GM12878 (cell line): ENCODE results near the gene FLOT1. TPM values are rescaled to one million over a fixed set of nuclear protein-coding genes. Genes with fewer than 3 reads are reported as not detected.

Source experiments
- BCL11A ChIP-seq: IDR thresholded peaks from 2 replicates; pipeline ENCODE4 v1.6.1; 2011; ENCODE audit warnings: low read depth, low read length
- CTCF ChIP-seq, 3 experiments: IDR thresholded peaks in 2 of 3; conservative IDR thresholded peaks in 1 of 3; 2 replicates each; pipeline ENCODE4 v1.5.1; 2011; ENCODE audit warnings: low read depth in 3 of 3, low read length in 3 of 3, mild to moderate bottlenecking in 3 of 3, control low read depth in 2 of 3, moderate library complexity in 2 of 3, inconsistent platforms in 1 of 3, mixed read lengths in 1 of 3; ENCODE audit not compliant: control insufficient read depth in 2 of 3, insufficient read depth in 1 of 3; ENCODE audit errors: extremely low read depth in 1 of 3
- FOS ChIP-seq: IDR thresholded peaks from 3 replicates; pipeline ENCODE4 v1.6.1; 2011; ENCODE audit warnings: borderline replicate concordance; ENCODE audit not compliant: insufficient read length; ENCODE audit errors: extremely low read depth
- IKZF2 ChIP-seq, 2 experiments: fragments of 450-650 bp; IDR thresholded peaks; 2 replicates each; pipeline ENCODE4 v1.6.1; 2017; ENCODE audit warnings: mild to moderate bottlenecking in 2 of 2, moderate library complexity in 2 of 2
- MTA2 ChIP-seq: fragments of 450-650 bp; IDR thresholded peaks from 2 replicates; pipeline ENCODE4 v1.6.1; 2016; ENCODE audit warnings: low read depth, mild to moderate bottlenecking, moderate library complexity
- NFIC ChIP-seq: IDR thresholded peaks from 2 replicates; pipeline ENCODE4 v1.6.1; 2012; ENCODE audit warnings: low read depth, mild to moderate bottlenecking, inconsistent platforms, low read length, moderate library complexity
- NFYB ChIP-seq: IDR thresholded peaks from 2 replicates; pipeline ENCODE4 v1.6.1; 2011; ENCODE audit warnings: low read depth, mild to moderate bottlenecking, low read length, improper control_type of control experiment, moderate library complexity; ENCODE audit not compliant: insufficient read depth
- NRF1 ChIP-seq: conservative IDR thresholded peaks from 2 replicates; pipeline ENCODE4 v1.6.1; 2011; ENCODE audit warnings: mild to moderate bottlenecking, low read depth, low read length, improper control_type of control experiment
- RAD51 ChIP-seq: fragments of 450-650 bp; IDR thresholded peaks from 2 replicates; pipeline ENCODE4 v1.6.1; 2016; ENCODE audit warnings: moderate library complexity, mild to moderate bottlenecking, inconsistent platforms
- SMC3 ChIP-seq: IDR thresholded peaks from 2 replicates; pipeline ENCODE4 v1.6.1; 2011; ENCODE audit warnings: low read length, improper control_type of control experiment, borderline replicate concordance
- SP1 ChIP-seq: IDR thresholded peaks from one replicate; pipeline ENCODE4 v1.6.1; 2011; ENCODE audit warnings: low read depth, low read length
- SUZ12 ChIP-seq: fragments of 200-600 bp; sonication (generic); IDR thresholded peaks from one replicate; pipeline ENCODE4 v1.6.1; 2018; ENCODE audit warnings: antibody characterized with exemption, mild to moderate bottlenecking; ENCODE audit not compliant: unreplicated experiment
- ZNF384 ChIP-seq: IDR thresholded peaks from 2 replicates; pipeline ENCODE4 v1.6.1; 2012; ENCODE audit warnings: low read depth, mild to moderate bottlenecking, low read length, improper control_type of control experiment, borderline replicate concordance
- ZSCAN29 ChIP-seq: fragments of 450-650 bp; IDR thresholded peaks from 2 replicates; pipeline ENCODE4 v1.6.1; 2017; ENCODE audit warnings: mild to moderate bottlenecking, moderate library complexity
- polyA plus RNA-seq, 11 experiments: library from polyadenylated mRNA; depleted of rRNA in 4 of 11; unstranded in 6 of 11; stranded (reverse) in 5 of 11; fragments of >200 nt; fragmentation: Nextera tagmentation in 4 of 11; fragmentation: Illumina TruSeq in 1 of 11; extraction: Ambion mirVana in 4 of 11; extraction: Trizol in 1 of 11; gene quantifications; 1 replicate in 1 of 11; 2 replicates in 10 of 11; pipeline versions ENCODE4 v1.2.1 to v1.2.3, GENCODE V29; 2011 to 2016; ENCODE audit warnings: inconsistent platforms in 2 of 11, missing spikeins in 2 of 11, low read depth in 1 of 11
- total RNA-seq, 4 experiments: library from RNA; depleted of rRNA in 3 of 4; stranded (reverse); fragments of >200 nt in 3 of 4; fragmentation: Illumina TruSeq in 1 of 4; extraction: Trizol in 1 of 4; gene quantifications; 2 replicates each; pipeline versions ENCODE4 v1.2.1 to v1.2.3, GENCODE V29; 2013 to 2021
- TF ChIP-seq, protein P1 (sequence below): fragments of 450-650 bp; IDR thresholded peaks from 2 replicates; pipeline ENCODE4 v1.6.1; 2016; ENCODE audit warnings: mild to moderate bottlenecking
- TF ChIP-seq, protein P2 (sequence below): fragments of 450-650 bp; IDR thresholded peaks from 2 replicates; pipeline ENCODE4 v1.6.1; 2016; ENCODE audit warnings: mild to moderate bottlenecking, moderate library complexity, borderline replicate concordance
- TF ChIP-seq, protein P3 (sequence below): IDR thresholded peaks from 2 replicates; pipeline ENCODE4 v1.6.1; 2012; ENCODE audit warnings: low read depth, low read length, improper control_type of control experiment

Gene FLOT1
- total and polyA plus RNA-seq, 10 of the 15 experiments (the other 5 are each of a cell fraction or from before 2014, with no cell fraction given): 12.3 to 153 (median 112) TPM

GRCh38 chr6:30741789-30742315 is 635 bp downstream of the FLOT1 start (continued):
- TF ChIP-seq, protein P1, sequence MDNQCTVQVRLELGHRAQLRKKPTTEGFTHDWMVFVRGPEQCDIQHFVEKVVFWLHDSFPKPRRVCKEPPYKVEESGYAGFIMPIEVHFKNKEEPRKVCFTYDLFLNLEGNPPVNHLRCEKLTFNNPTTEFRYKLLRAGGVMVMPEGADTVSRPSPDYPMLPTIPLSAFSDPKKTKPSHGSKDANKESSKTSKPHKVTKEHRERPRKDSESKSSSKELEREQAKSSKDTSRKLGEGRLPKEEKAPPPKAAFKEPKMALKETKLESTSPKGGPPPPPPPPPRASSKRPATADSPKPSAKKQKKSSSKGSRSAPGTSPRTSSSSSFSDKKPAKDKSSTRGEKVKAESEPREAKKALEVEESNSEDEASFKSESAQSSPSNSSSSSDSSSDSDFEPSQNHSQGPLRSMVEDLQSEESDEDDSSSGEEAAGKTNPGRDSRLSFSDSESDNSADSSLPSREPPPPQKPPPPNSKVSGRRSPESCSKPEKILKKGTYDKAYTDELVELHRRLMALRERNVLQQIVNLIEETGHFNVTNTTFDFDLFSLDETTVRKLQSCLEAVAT: peak; percentile 71
- TF ChIP-seq, protein P2, sequence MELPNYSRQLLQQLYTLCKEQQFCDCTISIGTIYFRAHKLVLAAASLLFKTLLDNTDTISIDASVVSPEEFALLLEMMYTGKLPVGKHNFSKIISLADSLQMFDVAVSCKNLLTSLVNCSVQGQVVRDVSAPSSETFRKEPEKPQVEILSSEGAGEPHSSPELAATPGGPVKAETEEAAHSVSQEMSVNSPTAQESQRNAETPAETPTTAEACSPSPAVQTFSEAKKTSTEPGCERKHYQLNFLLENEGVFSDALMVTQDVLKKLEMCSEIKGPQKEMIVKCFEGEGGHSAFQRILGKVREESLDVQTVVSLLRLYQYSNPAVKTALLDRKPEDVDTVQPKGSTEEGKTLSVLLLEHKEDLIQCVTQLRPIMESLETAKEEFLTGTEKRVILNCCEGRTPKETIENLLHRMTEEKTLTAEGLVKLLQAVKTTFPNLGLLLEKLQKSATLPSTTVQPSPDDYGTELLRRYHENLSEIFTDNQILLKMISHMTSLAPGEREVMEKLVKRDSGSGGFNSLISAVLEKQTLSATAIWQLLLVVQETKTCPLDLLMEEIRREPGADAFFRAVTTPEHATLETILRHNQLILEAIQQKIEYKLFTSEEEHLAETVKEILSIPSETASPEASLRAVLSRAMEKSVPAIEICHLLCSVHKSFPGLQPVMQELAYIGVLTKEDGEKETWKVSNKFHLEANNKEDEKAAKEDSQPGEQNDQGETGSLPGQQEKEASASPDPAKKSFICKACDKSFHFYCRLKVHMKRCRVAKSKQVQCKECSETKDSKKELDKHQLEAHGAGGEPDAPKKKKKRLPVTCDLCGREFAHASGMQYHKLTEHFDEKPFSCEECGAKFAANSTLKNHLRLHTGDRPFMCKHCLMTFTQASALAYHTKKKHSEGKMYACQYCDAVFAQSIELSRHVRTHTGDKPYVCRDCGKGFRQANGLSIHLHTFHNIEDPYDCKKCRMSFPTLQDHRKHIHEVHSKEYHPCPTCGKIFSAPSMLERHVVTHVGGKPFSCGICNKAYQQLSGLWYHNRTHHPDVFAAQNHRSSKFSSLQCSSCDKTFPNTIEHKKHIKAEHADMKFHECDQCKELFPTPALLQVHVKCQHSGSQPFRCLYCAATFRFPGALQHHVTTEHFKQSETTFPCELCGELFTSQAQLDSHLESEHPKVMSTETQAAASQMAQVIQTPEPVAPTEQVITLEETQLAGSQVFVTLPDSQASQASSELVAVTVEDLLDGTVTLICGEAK: no peak
- no peak for TF ChIP-seq CTCF (IDR thresholded peaks at IDR 0.05 in 2 of 3, conservative IDR thresholded peaks at IDR 0.05 in 1 of 3; ENCODE audit: control insufficient read depth in 2 of 3, extremely low read depth in 1 of 3, insufficient read depth in 1 of 3, low read depth in 3 of 3, low read length in 3 of 3)
- no peak; the same call in 1 of the 2 replicates for TF ChIP-seq BCL11A
- no peak for TF ChIP-seq NFIC
- no peak for TF ChIP-seq ZNF384
- no peak for TF ChIP-seq NRF1
- TF ChIP-seq, protein P3, sequence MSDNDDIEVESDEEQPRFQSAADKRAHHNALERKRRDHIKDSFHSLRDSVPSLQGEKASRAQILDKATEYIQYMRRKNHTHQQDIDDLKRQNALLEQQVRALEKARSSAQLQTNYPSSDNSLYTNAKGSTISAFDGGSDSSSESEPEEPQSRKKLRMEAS: no peak
- TF ChIP-seq ZSCAN29: no peak
- no peak for TF ChIP-seq FOS
- no peak for TF ChIP-seq NFYB
- peak; percentile 10; the same call in 1 of the 2 replicates for TF ChIP-seq MTA2
- TF ChIP-seq SP1: no peak
- TF ChIP-seq SMC3: no peak
- no peak for TF ChIP-seq RAD51
- TF ChIP-seq IKZF2 (IDR thresholded peaks at IDR 0.05): peak in 1 of 2 experiments; percentile 35; a peak in 1 of 4 replicates
- TF ChIP-seq SUZ12: no peak
